H9 (cell line): ENCODE results near the gene OMP. TPM values are rescaled to one million over a fixed set of nuclear protein-coding genes. Genes with fewer than 3 reads are reported as not detected.
A peak's percentile ranks its signal among the peaks of the same experiment; 100 is the strongest.

Experiments used
- DNase-seq: peaks from one replicate; pipeline ENCODE4 v3.0.0-alpha.2; 2017
- H2AFZ ChIP-seq: one replicate; pipeline ENCODE4 v1.6.1; 2013; ENCODE audit warnings: mild to moderate bottlenecking, low read length, control low read depth, moderate library complexity
- H2AK5ac ChIP-seq: 2 replicates; pipeline ENCODE4 v1.6.1; 2013; ENCODE audit warnings: low read length, control low read depth, mixed read lengths; ENCODE audit not compliant: insufficient read length
- H2BK120ac ChIP-seq: one replicate; pipeline ENCODE4 v1.6.1; 2013; ENCODE audit warnings: low read depth, mild to moderate bottlenecking, low read length, control low read depth, inconsistent platforms; ENCODE audit not compliant: poor library complexity, severe bottlenecking
- H2BK12ac ChIP-seq: 2 replicates; pipeline ENCODE4 v1.6.1; 2013; ENCODE audit warnings: low read length, control low read depth, mixed read lengths, low read depth; ENCODE audit not compliant: insufficient read length
- H2BK15ac ChIP-seq: 2 replicates; pipeline ENCODE4 v1.6.1; 2013; ENCODE audit warnings: low read depth, low read length, control low read depth
- H2BK20ac ChIP-seq: one replicate; pipeline ENCODE4 v1.6.1; 2013; ENCODE audit warnings: low read depth, mild to moderate bottlenecking, low read length, control low read depth, inconsistent platforms; ENCODE audit not compliant: poor library complexity, severe bottlenecking
- H2BK5ac ChIP-seq: 2 replicates; pipeline ENCODE4 v1.6.1; 2013; ENCODE audit warnings: low read length, control low read depth, mixed read lengths; ENCODE audit not compliant: insufficient read length
- H3K14ac ChIP-seq: 2 replicates; pipeline ENCODE4 v1.6.1; 2013; ENCODE audit warnings: low read length, control low read depth; ENCODE audit not compliant: insufficient read depth
- H3K18ac ChIP-seq: 2 replicates; pipeline ENCODE4 v1.6.1; 2013; ENCODE audit warnings: low read depth, mild to moderate bottlenecking, mixed read lengths, low read length, control low read depth; ENCODE audit not compliant: insufficient read length
- H3K23ac ChIP-seq: 2 replicates; pipeline ENCODE4 v1.6.1; 2013; ENCODE audit warnings: low read length, control low read depth, mixed read lengths, low read depth; ENCODE audit not compliant: insufficient read length
- H3K23me2 ChIP-seq: 2 replicates; pipeline ENCODE4 v1.6.1; 2013; ENCODE audit warnings: low read depth, mild to moderate bottlenecking, mixed read lengths, low read length, control low read depth; ENCODE audit not compliant: insufficient read length, poor library complexity, severe bottlenecking
- H3K27ac ChIP-seq: 2 replicates; pipeline ENCODE4 v1.5.1; 2013; ENCODE audit warnings: low read length, control low read depth, mixed read lengths, low read depth; ENCODE audit not compliant: insufficient read length
- H3K27me3 ChIP-seq: 2 replicates; pipeline ENCODE4 v1.6.1; 2013; ENCODE audit warnings: low read length, control low read depth, inconsistent platforms; ENCODE audit not compliant: insufficient read depth
- H3K4ac ChIP-seq: 2 replicates; pipeline ENCODE4 v1.6.1; 2013; ENCODE audit warnings: low read depth, mild to moderate bottlenecking, control low read depth, inconsistent platforms, low read length, moderate library complexity
- H3K4me1 ChIP-seq: 2 replicates; pipeline ENCODE4 v1.6.1; 2013; ENCODE audit warnings: low read length, control low read depth, inconsistent platforms; ENCODE audit not compliant: insufficient read depth
- H3K4me2 ChIP-seq: 2 replicates; pipeline ENCODE4 v1.6.1; 2013; ENCODE audit warnings: low read length, control low read depth, mixed read lengths; ENCODE audit not compliant: insufficient read length, insufficient read depth
- H3K56ac ChIP-seq: 2 replicates; pipeline ENCODE4 v1.6.1; 2013; ENCODE audit warnings: low read depth, mild to moderate bottlenecking, mixed read lengths, low read length, control low read depth; ENCODE audit not compliant: insufficient read length
- H3K79me1 ChIP-seq: 2 replicates; pipeline ENCODE4 v1.6.1; 2013; ENCODE audit warnings: low read depth, mild to moderate bottlenecking, moderate library complexity, low read length, control low read depth, inconsistent platforms; ENCODE audit not compliant: insufficient read depth, poor library complexity, severe bottlenecking
- H3K79me2 ChIP-seq: 2 replicates; pipeline ENCODE4 v1.6.1; 2013; ENCODE audit warnings: low read length, control low read depth, inconsistent platforms; ENCODE audit not compliant: insufficient read depth
- H3K9ac ChIP-seq: 2 replicates; pipeline ENCODE4 v1.6.1; 2013; ENCODE audit warnings: low read length, control low read depth, mixed read lengths; ENCODE audit not compliant: insufficient read length; ENCODE audit errors: extremely low read depth
- H3K9me3 ChIP-seq: one replicate; pipeline ENCODE4 v1.6.1; 2013; ENCODE audit warnings: low read depth, low read length, inconsistent platforms; ENCODE audit not compliant: control insufficient read depth
- H3T11ph ChIP-seq: one replicate; pipeline ENCODE4 v1.6.1; 2013; ENCODE audit warnings: mild to moderate bottlenecking, low read length, control low read depth, inconsistent platforms
- H4K20me1 ChIP-seq: one replicate; pipeline ENCODE4 v1.6.1; 2013; ENCODE audit not compliant: control insufficient read depth, insufficient read length, insufficient read depth
- H4K5ac ChIP-seq: 2 replicates; pipeline ENCODE4 v1.6.1; 2013; ENCODE audit warnings: low read depth, mild to moderate bottlenecking, mixed read lengths, low read length, control low read depth; ENCODE audit not compliant: insufficient read length
- H4K8ac ChIP-seq: replicated peaks from 2 replicates; pipeline ENCODE4 v1.6.1; 2013; ENCODE audit warnings: low read length, control low read depth, mixed read lengths, low read depth; ENCODE audit not compliant: insufficient read length
- H4K91ac ChIP-seq: 2 replicates; pipeline ENCODE4 v1.6.1; 2013; ENCODE audit warnings: low read depth, mild to moderate bottlenecking, moderate library complexity, mixed read lengths, low read length, control low read depth; ENCODE audit not compliant: insufficient read length
- H3K27ac Mint-ChIP-seq, 3 experiments: 2 replicates in 2 of 3; 3 replicates in 1 of 3; pipeline ENCODE4 v1.8.0; 2020 to 2021; ENCODE audit warnings: mixed read lengths in 3 of 3, mild to moderate bottlenecking in 1 of 3, moderate library complexity in 1 of 3
- H3K27me3 Mint-ChIP-seq: 2 replicates; pipeline ENCODE4 v1.8.0; 2021; ENCODE audit warnings: low read depth, mild to moderate bottlenecking, moderate library complexity, mixed read lengths
- H3K36me3 Mint-ChIP-seq, 3 experiments: 2 replicates in 2 of 3; 3 replicates in 1 of 3; pipeline ENCODE4 v1.8.0; 2020 to 2021; ENCODE audit warnings: low read depth in 3 of 3, mixed read lengths in 3 of 3; ENCODE audit not compliant: insufficient read depth in 1 of 3
- H3K4me1 Mint-ChIP-seq, 2 experiments: 2 replicates each; pipeline ENCODE4 v1.8.0; 2020; ENCODE audit warnings: mixed read lengths in 2 of 2
- H3K4me3 Mint-ChIP-seq, 2 experiments: 2 replicates in 1 of 2; 3 replicates in 1 of 2; pipeline ENCODE4 v1.8.0; 2020 to 2021; ENCODE audit warnings: mild to moderate bottlenecking in 2 of 2, mixed read lengths in 2 of 2, moderate library complexity in 1 of 2
- H3K9me3 Mint-ChIP-seq, 2 experiments: 2 replicates in 1 of 2; 3 replicates in 1 of 2; pipeline ENCODE4 v1.8.0; 2020; ENCODE audit warnings: mild to moderate bottlenecking in 2 of 2, mixed read lengths in 2 of 2, moderate library complexity in 1 of 2
- WGBS: extraction: QIAGEN DNeasy Blood & Tissue Kit; methylation state at CpG from one replicate; pipeline ENCODE4 v1.1.7; 2013; ENCODE audit warnings: missing lambda C conversion rate, low lambda C conversion rate, mixed read lengths; ENCODE audit not compliant: insufficient read length; ENCODE audit errors: extremely low coverage; 5-methylcytosine and 5-hydroxymethylcytosine counted together
- total RNA-seq: library from RNA; stranded (reverse); gene quantifications from 2 replicates; pipeline ENCODE4 v1.2.1, GENCODE V29; 2021
- TF ChIP-seq, protein P1 (sequence below): fragments of 200-600 bp; sonication (generic); conservative IDR thresholded peaks from 3 replicates; pipeline ENCODE4 v1.8.0; 2021; ENCODE audit warnings: antibody characterized with exemption, mild to moderate bottlenecking

Gene OMP
- total RNA-seq, 1 experiment from 2014 or later, result not detected

DNA sequence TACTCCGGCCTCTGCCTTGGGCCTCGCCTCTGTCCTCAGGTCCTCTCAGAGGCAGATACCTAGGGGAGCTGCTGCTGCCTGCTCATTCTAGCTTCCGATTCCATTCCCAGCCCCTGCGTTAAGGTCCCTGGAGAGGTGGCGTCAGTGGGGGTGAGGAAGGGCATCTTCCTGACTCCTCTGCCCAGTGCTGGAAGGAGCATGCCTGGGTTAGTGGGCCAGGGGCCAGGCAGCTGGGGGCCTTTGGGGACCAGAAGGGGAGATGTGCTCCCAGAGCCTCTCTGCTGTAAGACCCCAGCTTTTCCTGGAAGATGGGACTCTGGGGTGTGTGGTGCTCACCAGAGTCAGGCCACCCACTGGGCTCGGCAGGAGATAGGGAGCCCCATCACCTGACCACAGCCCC, 21.8 kb downstream of the OMP start:
- WGBS, result no CpG with 5 or more reads among the region's 6 CpGs
- DNase-seq, result no peak
- peak overlapping the region in 1 of 3 experiments; percentile 38; a peak in 1 of 7 replicates for H3K27ac Mint-ChIP-seq

More for the DNA sequence above, 21.8 kb downstream of the OMP start:
- Mint-ChIP-seq H3K36me3 (peaks cover 3 to 10% (median 6%) of the 10 kb centered on the region in 3 experiments; a peak in 6 of 7 replicates), H3K4me3 (no peak overlapping the region), H3K9me3 (no peaks in the 10 kb centered on the region), H3K4me1 (peaks cover 24 to 25% of the 10 kb centered on the region in 2 experiments), H3K27me3 (peaks cover 5% of the 10 kb centered on the region; the same call in 1 of the 2 replicates)
- no peak overlapping the region for H3K4me2 ChIP-seq
- TF ChIP-seq, protein P1, sequence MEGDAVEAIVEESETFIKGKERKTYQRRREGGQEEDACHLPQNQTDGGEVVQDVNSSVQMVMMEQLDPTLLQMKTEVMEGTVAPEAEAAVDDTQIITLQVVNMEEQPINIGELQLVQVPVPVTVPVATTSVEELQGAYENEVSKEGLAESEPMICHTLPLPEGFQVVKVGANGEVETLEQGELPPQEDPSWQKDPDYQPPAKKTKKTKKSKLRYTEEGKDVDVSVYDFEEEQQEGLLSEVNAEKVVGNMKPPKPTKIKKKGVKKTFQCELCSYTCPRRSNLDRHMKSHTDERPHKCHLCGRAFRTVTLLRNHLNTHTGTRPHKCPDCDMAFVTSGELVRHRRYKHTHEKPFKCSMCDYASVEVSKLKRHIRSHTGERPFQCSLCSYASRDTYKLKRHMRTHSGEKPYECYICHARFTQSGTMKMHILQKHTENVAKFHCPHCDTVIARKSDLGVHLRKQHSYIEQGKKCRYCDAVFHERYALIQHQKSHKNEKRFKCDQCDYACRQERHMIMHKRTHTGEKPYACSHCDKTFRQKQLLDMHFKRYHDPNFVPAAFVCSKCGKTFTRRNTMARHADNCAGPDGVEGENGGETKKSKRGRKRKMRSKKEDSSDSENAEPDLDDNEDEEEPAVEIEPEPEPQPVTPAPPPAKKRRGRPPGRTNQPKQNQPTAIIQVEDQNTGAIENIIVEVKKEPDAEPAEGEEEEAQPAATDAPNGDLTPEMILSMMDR, result no peak
- H3K23ac ChIP-seq, result no peak overlapping the region
- no peak overlapping the region for H2BK120ac ChIP-seq
- no peak overlapping the region for H3K4ac ChIP-seq
- H3K79me1 ChIP-seq, result no peaks in the 10 kb centered on the region
- no peak overlapping the region for H3T11ph ChIP-seq
- no peaks in the 10 kb centered on the region for H3K79me2 ChIP-seq
- peaks cover 8% of the 10 kb centered on the region for H3K23me2 ChIP-seq
- H3K56ac ChIP-seq, result no peak overlapping the region
- no peak overlapping the region for H4K5ac ChIP-seq
- no peak overlapping the region for H3K9ac ChIP-seq
- H2BK20ac ChIP-seq, result no peak overlapping the region
- no peak overlapping the region for H4K8ac ChIP-seq
- H2BK5ac ChIP-seq, result no peak overlapping the region
- H2BK15ac ChIP-seq, result no peak overlapping the region
- H2AFZ ChIP-seq, result no peak overlapping the region
- H3K27me3 ChIP-seq, result no peaks in the 10 kb centered on the region
- no peaks in the 10 kb centered on the region for H4K20me1 ChIP-seq
- no peaks in the 10 kb centered on the region for H3K4me1 ChIP-seq
- no peak overlapping the region for H3K18ac ChIP-seq
- no peak overlapping the region for H2AK5ac ChIP-seq
- H3K14ac ChIP-seq, result no peak overlapping the region
- no peak overlapping the region for H2BK12ac ChIP-seq
- H4K91ac ChIP-seq, result no peak overlapping the region
- no peaks in the 10 kb centered on the region for H3K9me3 ChIP-seq
- H3K27ac ChIP-seq, result no peak overlapping the region
